CD14-positive monocyte (primary cell): ENCODE data around the gene MIDN. TPM values are rescaled to one million over a fixed set of nuclear protein-coding genes. Genes with fewer than 3 reads are reported as not detected.

Experiments used
- DNase-seq, 3 donors: peaks; one replicate each; pipeline ENCODE4 v3.0.0-alpha.2; 2011 to 2022
- H2AFZ ChIP-seq: 2 replicates; pipeline ENCODE4 v1.6.0; 2012; ENCODE audit warnings: mild to moderate bottlenecking, low read depth, low read length, inconsistent platforms; ENCODE audit not compliant: insufficient read depth, poor library complexity, severe bottlenecking
- H3K27ac ChIP-seq, 2 donors: 1 replicate in 1 of 2; 2 replicates in 1 of 2; pipeline ENCODE4 v1.5.1; 2012 to 2013; ENCODE audit warnings: low read length in 2 of 2, control low read depth in 1 of 2, inconsistent platforms in 1 of 2, low read depth in 1 of 2, mild to moderate bottlenecking in 1 of 2
- H3K27me3 ChIP-seq, 2 donors: one replicate each; pipeline versions ENCODE4 v1.6.0 to v1.6.1; 2011 to 2013; ENCODE audit warnings: low read length in 2 of 2; ENCODE audit not compliant: control insufficient read depth in 2 of 2, insufficient read depth in 2 of 2
- H3K36me3 ChIP-seq, 2 donors: replicated peaks in 1 of 2; 1 replicate in 1 of 2; 2 replicates in 1 of 2; pipeline versions ENCODE4 v1.5.1 to v1.6.1; 2012 to 2013; ENCODE audit warnings: low read length in 2 of 2, control low read depth in 1 of 2, inconsistent platforms in 1 of 2, mild to moderate bottlenecking in 1 of 2; ENCODE audit not compliant: insufficient read depth in 2 of 2, control insufficient read depth in 1 of 2
- H3K4me1 ChIP-seq, 2 donors: 1 replicate in 1 of 2; 2 replicates in 1 of 2; pipeline versions ENCODE4 v1.5.1 to v1.6.1; 2012 to 2013; ENCODE audit warnings: low read length in 2 of 2, control low read depth in 1 of 2, inconsistent platforms in 1 of 2, mild to moderate bottlenecking in 1 of 2, moderate library complexity in 1 of 2; ENCODE audit not compliant: insufficient read depth in 2 of 2, control insufficient read depth in 1 of 2
- H3K4me2 ChIP-seq: replicated peaks from 2 replicates; pipeline ENCODE3; 2012; ENCODE audit warnings: low read length, moderate library complexity, mild to moderate bottlenecking; ENCODE audit not compliant: poor library complexity, severe bottlenecking; ENCODE audit errors: extremely low read depth
- H3K4me3 ChIP-seq, 3 experiments: fragments of 200-600 bp in 1 of 3; sonication (generic) in 1 of 3; replicated peaks in 1 of 3; 1 replicate in 2 of 3; 2 replicates in 1 of 3; pipeline ENCODE4 v1.5.1; 2011 to 2013; ENCODE audit warnings: low read length in 3 of 3, mild to moderate bottlenecking in 3 of 3, control low read depth in 2 of 3, low read depth in 2 of 3, inconsistent platforms in 1 of 3, moderate library complexity in 1 of 3
- H3K79me2 ChIP-seq: 2 replicates; pipeline ENCODE4 v1.6.0; 2012; ENCODE audit warnings: mild to moderate bottlenecking, control low read depth, inconsistent platforms, low read length, moderate library complexity; ENCODE audit not compliant: insufficient read depth
- H3K9ac ChIP-seq: 2 replicates; pipeline ENCODE4 v1.6.0; 2017; ENCODE audit warnings: low read length, mild to moderate bottlenecking; ENCODE audit not compliant: insufficient read depth, poor library complexity, severe bottlenecking
- H3K9me3 ChIP-seq, 2 donors: replicated peaks in 1 of 2; 1 replicate in 1 of 2; 2 replicates in 1 of 2; pipeline versions ENCODE4 v1.5.1 to v1.6.1; 2012 to 2013; ENCODE audit warnings: low read length in 2 of 2, control low read depth in 1 of 2; ENCODE audit not compliant: control insufficient read depth in 1 of 2, insufficient read depth in 1 of 2
- H4K20me1 ChIP-seq: 2 replicates; pipeline ENCODE4 v1.6.0; 2012; ENCODE audit warnings: mild to moderate bottlenecking, low read length, control low read depth, moderate library complexity; ENCODE audit not compliant: insufficient read depth
- H3K27ac Mint-ChIP-seq, 7 donors: one replicate each; pipeline ENCODE4 v1.8.0; 2020; ENCODE audit warnings: mild to moderate bottlenecking in 7 of 7, mixed read lengths in 7 of 7, moderate library complexity in 6 of 7, inconsistent platforms in 2 of 7
- H3K27me3 Mint-ChIP-seq, 3 donors: one replicate each; pipeline ENCODE4 v1.8.0; 2021 to 2022; ENCODE audit warnings: low read depth in 3 of 3, mild to moderate bottlenecking in 3 of 3, mixed read lengths in 3 of 3, moderate library complexity in 3 of 3, inconsistent platforms in 1 of 3
- H3K36me3 Mint-ChIP-seq, 2 donors: one replicate each; pipeline ENCODE4 v1.8.0; 2020; ENCODE audit warnings: mixed read lengths in 2 of 2, inconsistent platforms in 1 of 2, mild to moderate bottlenecking in 1 of 2
- H3K4me1 Mint-ChIP-seq: one replicate; pipeline ENCODE4 v1.8.0; 2020; ENCODE audit warnings: mild to moderate bottlenecking, mixed read lengths
- H3K4me3 Mint-ChIP-seq, 2 donors: one replicate each; pipeline ENCODE4 v1.8.0; 2020; ENCODE audit warnings: mild to moderate bottlenecking in 2 of 2, mixed read lengths in 2 of 2, moderate library complexity in 1 of 2
- H3K9me3 Mint-ChIP-seq, 7 donors: one replicate each; pipeline ENCODE4 v1.8.0; 2020 to 2022; ENCODE audit warnings: mixed read lengths in 7 of 7, mild to moderate bottlenecking in 6 of 7, moderate library complexity in 6 of 7, inconsistent platforms in 2 of 7
- WGBS: methylation state at CpG from one replicate; pipeline ENCODE4 v1.1.5; 2013; ENCODE audit warnings: missing lambda C conversion rate; ENCODE audit not compliant: insufficient coverage; 5-methylcytosine and 5-hydroxymethylcytosine counted together
- intact Hi-C, 2 donors: fragments of 100-400 bp; cut with micrococcal nuclease; formaldehyde crosslinking; loops; one replicate each; pipeline versions ENCODE4 v1.15.0 to v1.15.1; 2023
- polyA plus RNA-seq, 3 donors: library from polyadenylated mRNA; depleted of rRNA in 1 of 3; unstranded in 2 of 3; stranded (reverse) in 1 of 3; fragments of 300-500 nt in 2 of 3; fragments of >200 nt in 1 of 3; fragmentation: Illumina TruSeq in 2 of 3; gene quantifications; 1 replicate in 2 of 3; 2 replicates in 1 of 3; pipeline ENCODE4 v1.2.3, GENCODE V29; 2012 to 2021
- TF ChIP-seq, protein P1 (sequence below): fragments of 200-600 bp; IDR thresholded peaks from one replicate; pipeline ENCODE4 v1.8.0; 2022; ENCODE audit warnings: antibody characterized with exemption, mild to moderate bottlenecking

Gene MIDN
- polyA plus RNA-seq, 3 donors: 5.6 to 301 (median 11.0) TPM

DNA sequence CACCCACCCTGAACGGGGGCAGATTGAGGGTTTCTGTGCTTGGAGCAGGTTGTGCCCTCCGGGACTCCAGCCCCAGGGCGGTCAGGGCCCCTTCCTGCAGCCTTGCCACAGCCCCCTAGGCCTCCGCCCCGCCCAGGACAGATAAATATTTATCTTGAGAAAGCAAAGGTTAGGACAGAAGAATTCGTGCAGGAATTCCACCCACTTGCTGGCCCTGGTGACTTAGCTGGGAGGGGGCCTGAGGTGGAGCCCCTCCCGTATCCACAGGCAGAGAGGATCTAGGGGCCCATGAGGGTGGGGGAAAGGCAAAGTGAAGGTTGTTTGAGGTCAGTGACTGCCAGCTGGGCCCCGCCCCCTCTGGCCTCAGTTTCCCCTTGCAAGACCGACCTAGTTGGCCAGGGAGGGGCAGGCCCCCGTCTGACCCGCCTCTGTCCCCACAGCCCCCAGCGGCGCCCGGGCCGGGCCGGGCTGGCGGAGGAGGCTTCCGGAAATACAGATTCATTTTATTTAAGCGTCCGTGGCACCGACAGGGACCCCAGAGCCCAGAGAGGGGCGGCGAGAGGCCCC lies 5.2 kb downstream of the MIDN start:
- H3K4me3 ChIP-seq: peak overlapping the region; percentile 77 to 99 (median 89)
- H3K9me3 ChIP-seq: no peaks in the 10 kb centered on the region
- peaks cover 37 to 55% of the 10 kb centered on the region in 2 donors for H3K36me3 Mint-ChIP-seq
- 44% methylated on average over 20 of the region's 23 CpGs for WGBS
- peaks cover 85% of the 10 kb centered on the region for H4K20me1 ChIP-seq
- H3K27me3 Mint-ChIP-seq: peaks cover 0 to 4% (median 0%) of the 10 kb centered on the region in 3 donors
- no peak for DNase-seq
- H3K4me3 Mint-ChIP-seq: peak overlapping the region; percentile 77 to 80
- H3K4me2 ChIP-seq: peak overlapping the region; percentile 96
- H3K27me3 ChIP-seq: no peaks in the 10 kb centered on the region
- H3K4me1 ChIP-seq: peaks cover 47 to 54% of the 10 kb centered on the region in 2 donors
- peak overlapping the region; percentile 85 to 97 (median 94) for H3K27ac Mint-ChIP-seq
- peaks cover 80% of the 10 kb centered on the region for H3K79me2 ChIP-seq
- peaks cover 0 to 2% (median 0%) of the 10 kb centered on the region in 7 donors for H3K9me3 Mint-ChIP-seq
- peaks cover 49 to 60% of the 10 kb centered on the region in 2 donors for H3K36me3 ChIP-seq
- no peak overlapping the region for H2AFZ ChIP-seq
- TF ChIP-seq, protein P1, sequence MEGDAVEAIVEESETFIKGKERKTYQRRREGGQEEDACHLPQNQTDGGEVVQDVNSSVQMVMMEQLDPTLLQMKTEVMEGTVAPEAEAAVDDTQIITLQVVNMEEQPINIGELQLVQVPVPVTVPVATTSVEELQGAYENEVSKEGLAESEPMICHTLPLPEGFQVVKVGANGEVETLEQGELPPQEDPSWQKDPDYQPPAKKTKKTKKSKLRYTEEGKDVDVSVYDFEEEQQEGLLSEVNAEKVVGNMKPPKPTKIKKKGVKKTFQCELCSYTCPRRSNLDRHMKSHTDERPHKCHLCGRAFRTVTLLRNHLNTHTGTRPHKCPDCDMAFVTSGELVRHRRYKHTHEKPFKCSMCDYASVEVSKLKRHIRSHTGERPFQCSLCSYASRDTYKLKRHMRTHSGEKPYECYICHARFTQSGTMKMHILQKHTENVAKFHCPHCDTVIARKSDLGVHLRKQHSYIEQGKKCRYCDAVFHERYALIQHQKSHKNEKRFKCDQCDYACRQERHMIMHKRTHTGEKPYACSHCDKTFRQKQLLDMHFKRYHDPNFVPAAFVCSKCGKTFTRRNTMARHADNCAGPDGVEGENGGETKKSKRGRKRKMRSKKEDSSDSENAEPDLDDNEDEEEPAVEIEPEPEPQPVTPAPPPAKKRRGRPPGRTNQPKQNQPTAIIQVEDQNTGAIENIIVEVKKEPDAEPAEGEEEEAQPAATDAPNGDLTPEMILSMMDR: no peak
- peak overlapping the region; percentile 93 for H3K9ac ChIP-seq
- intact Hi-C loops: no loop called here
- H3K4me1 Mint-ChIP-seq: peaks cover 34% of the 10 kb centered on the region
- H3K27ac ChIP-seq: peak overlapping the region; percentile 92 to 94

DNA sequence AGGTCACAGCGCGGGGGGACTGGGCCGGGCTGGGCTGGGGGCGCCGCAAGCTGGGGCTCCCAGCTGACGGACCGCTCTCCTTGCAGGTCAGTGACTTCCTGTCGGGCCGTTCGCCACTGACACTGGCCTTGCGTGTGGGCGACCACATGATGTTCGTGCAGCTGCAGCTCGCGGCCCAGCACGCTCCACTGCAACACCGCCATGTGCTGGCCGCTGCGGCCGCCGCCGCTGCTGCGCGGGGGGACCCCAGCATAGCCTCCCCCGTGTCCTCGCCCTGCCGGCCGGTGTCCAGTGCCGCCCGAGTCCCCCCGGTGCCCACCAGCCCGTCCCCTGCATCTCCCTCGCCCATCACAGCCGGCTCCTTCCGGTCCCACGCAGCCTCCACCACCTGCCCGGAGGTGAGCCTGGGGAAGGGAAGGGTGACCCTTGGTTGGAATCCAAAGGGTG lies 5.7 kb downstream of the MIDN start:
- peaks cover 80% of the 10 kb centered on the region for H3K79me2 ChIP-seq
- peak overlapping the region in 2 of 3 experiments; percentile 77 to 99 for H3K4me3 ChIP-seq
- intact Hi-C loops: no loop called here
- DNase-seq: no peak
- H3K27me3 ChIP-seq: no peaks in the 10 kb centered on the region
- H3K9me3 ChIP-seq: no peaks in the 10 kb centered on the region
- Mint-ChIP-seq H3K36me3 (peaks cover 37 to 59% of the 10 kb centered on the region in 2 donors), H3K4me1 (peaks cover 39% of the 10 kb centered on the region), H3K4me3 (peak overlapping the region in 1 of 2 donors; percentile 41), H3K9me3 (peaks cover 0 to 2% (median 0%) of the 10 kb centered on the region in 7 donors), H3K27me3 (peaks cover 0 to 4% (median 0%) of the 10 kb centered on the region in 3 donors), H3K27ac (peak overlapping the region in 6 of 7 donors; percentile 72 to 94 (median 85))
- H2AFZ ChIP-seq: no peak overlapping the region
- peaks cover 88% of the 10 kb centered on the region for H4K20me1 ChIP-seq
- peak overlapping the region; percentile 96 for H3K4me2 ChIP-seq
- peaks cover 49 to 60% of the 10 kb centered on the region in 2 donors for H3K36me3 ChIP-seq
- peaks cover 52 to 59% of the 10 kb centered on the region in 2 donors for H3K4me1 ChIP-seq
- 82% methylated on average over 29 of the region's 37 CpGs for WGBS
- peak overlapping the region; percentile 93 for H3K9ac ChIP-seq
- peak overlapping the region; percentile 92 to 94 for H3K27ac ChIP-seq
- TF ChIP-seq, protein P1: no peak
